GM23248 (cell line): ENCODE data around the gene LRMDA. TPM values are rescaled to one million over a fixed set of nuclear protein-coding genes. Genes with fewer than 3 reads are reported as not detected.

Experiments
- DNase-seq: peaks from one replicate; pipeline ENCODE4 v3.0.0-alpha.2; 2015
- H2AFZ ChIP-seq: fragments of 200-600 bp; sonication (generic); 2 replicates; pipeline ENCODE4 v1.6.1; 2016; ENCODE audit warnings: antibody characterized with exemption
- H3F3A ChIP-seq: fragments of 200-600 bp; sonication (generic); 2 replicates; pipeline ENCODE4 v1.6.1; 2016; ENCODE audit warnings: mild to moderate bottlenecking, antibody characterized with exemption, mixed run types; ENCODE audit not compliant: insufficient read depth
- H3K27ac ChIP-seq: fragments of 200-600 bp; sonication (generic); 2 replicates; pipeline ENCODE4 v1.5.1; 2016; ENCODE audit warnings: mild to moderate bottlenecking
- H3K27me3 ChIP-seq: fragments of 200-600 bp; sonication (generic); replicated peaks from 2 replicates; pipeline ENCODE4 v1.6.1; 2016; ENCODE audit warnings: mild to moderate bottlenecking; ENCODE audit not compliant: insufficient read depth
- H3K36me3 ChIP-seq: fragments of 200-600 bp; sonication (generic); 2 replicates; pipeline ENCODE4 v1.6.1; 2016; ENCODE audit warnings: low read depth, mild to moderate bottlenecking
- H3K4me1 ChIP-seq: fragments of 200-600 bp; sonication (generic); 2 replicates; pipeline ENCODE4 v1.6.1; 2016; ENCODE audit warnings: mild to moderate bottlenecking; ENCODE audit not compliant: insufficient read depth
- H3K4me2 ChIP-seq: fragments of 200-600 bp; sonication (generic); one replicate; pipeline ENCODE4 v1.6.1; 2016; ENCODE audit warnings: mild to moderate bottlenecking; ENCODE audit not compliant: unreplicated experiment
- H3K4me3 ChIP-seq: fragments of 200-600 bp; sonication (generic); 2 replicates; pipeline ENCODE4 v1.5.1; 2016; ENCODE audit warnings: mild to moderate bottlenecking
- H3K79me2 ChIP-seq: fragments of 200-600 bp; sonication (generic); 2 replicates; pipeline ENCODE4 v1.6.1; 2016; ENCODE audit warnings: mild to moderate bottlenecking; ENCODE audit not compliant: insufficient read depth
- H3K9ac ChIP-seq: fragments of 200-600 bp; sonication (generic); 2 replicates; pipeline ENCODE4 v1.6.1; 2016; ENCODE audit warnings: mild to moderate bottlenecking
- H3K9me2 ChIP-seq: fragments of 200-600 bp; sonication (generic); 2 replicates; pipeline ENCODE4 v1.6.1; 2016; ENCODE audit warnings: mixed run types, mild to moderate bottlenecking, moderate library complexity; ENCODE audit not compliant: insufficient read depth
- H3K9me3 ChIP-seq: fragments of 200-600 bp; sonication (generic); one replicate; pipeline ENCODE4 v1.6.1; 2017; ENCODE audit warnings: low read depth
- H4K20me1 ChIP-seq: fragments of 200-600 bp; sonication (generic); 2 replicates; pipeline ENCODE4 v1.6.0; 2016; ENCODE audit not compliant: insufficient read depth
- EZH2 ChIP-seq: fragments of 200-600 bp; sonication (generic); IDR thresholded peaks from 2 replicates; pipeline ENCODE4 v1.6.1; 2018; ENCODE audit warnings: antibody characterized with exemption, mild to moderate bottlenecking; ENCODE audit not compliant: insufficient read depth, poor library complexity, severe bottlenecking
- EZH2phosphoT487 ChIP-seq: fragments of 200-600 bp; sonication (generic); IDR thresholded peaks from 2 replicates; pipeline ENCODE4 v1.6.1; 2018; ENCODE audit warnings: antibody characterized with exemption, moderate library complexity, mild to moderate bottlenecking, low read depth; ENCODE audit not compliant: insufficient read depth
- WGBS, 2 experiments: methylation state at CpG; one replicate each; pipeline ENCODE4 v1.1.6; 2015 to 2017; ENCODE audit warnings: low lambda C conversion rate in 2 of 2, low coverage in 1 of 2; ENCODE audit errors: missing lambda C conversion rate in 2 of 2; 5-methylcytosine and 5-hydroxymethylcytosine counted together
- in situ Hi-C: fragments of 300-500 bp; cut with MboI; formaldehyde crosslinking; loops from 2 replicates; pipeline ENCODE4 v1.15.0; 2020
- polyA plus RNA-seq: library from polyadenylated mRNA; unstranded; fragments of >200 nt; fragmentation: Nextera tagmentation; extraction: Ambion mirVana; gene quantifications from 2 replicates; pipeline ENCODE4 v1.2.1, GENCODE V29; 2016
- total RNA-seq: library from RNA; depleted of rRNA; stranded (reverse); fragments of >200 nt; shearing (Covaris generic); gene quantifications from 2 replicates; pipeline ENCODE4 v1.2.3, GENCODE V29; 2014

The LRMDA gene
- total and polyA plus RNA-seq, 2 experiments from 2014 or later = 2.6 TPM; not detected in 1

DNA sequence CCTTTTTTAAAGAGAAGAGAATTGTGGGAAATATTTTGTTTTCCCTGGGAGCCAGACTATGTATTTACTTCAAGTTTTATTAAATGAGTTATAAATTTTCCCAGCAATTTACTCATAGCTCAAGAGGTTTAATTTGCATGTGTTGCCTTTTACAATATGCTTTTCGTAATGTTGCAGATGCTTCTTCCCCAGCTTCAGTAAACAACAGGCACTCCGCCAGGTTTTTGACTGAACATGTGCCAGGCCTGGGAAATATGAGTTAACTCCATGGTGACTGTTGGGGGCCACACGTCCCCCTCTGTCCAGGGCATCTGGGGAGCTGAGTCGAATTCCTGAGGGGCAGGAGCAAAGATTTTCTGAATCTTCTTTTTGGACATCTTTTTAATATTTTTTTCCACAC is 545.7 kb downstream of the LRMDA start:
- 0 out of 2 replicates have a peak, but pooled peaks cover 4% of the 10 kb centered on the region for H3F3A ChIP-seq
- peaks cover 5% of the 10 kb centered on the region; the same call in 1 of the 2 replicates for H3K4me1 ChIP-seq
- H3K9ac ChIP-seq = no peak overlapping the region
- no peaks in the 10 kb centered on the region for H4K20me1 ChIP-seq
- H2AFZ ChIP-seq = no peak overlapping the region
- no peak for TF ChIP-seq EZH2
- TF ChIP-seq EZH2phosphoT487 = no peak
- no peak overlapping the region for H3K4me2 ChIP-seq
- 50 to 58% methylated on average over 4 of the region's 4 CpGs for WGBS, 2 experiments
- H3K79me2 ChIP-seq = no peaks in the 10 kb centered on the region
- no peaks in the 10 kb centered on the region for H3K27me3 ChIP-seq
- no peaks in the 10 kb centered on the region for H3K36me3 ChIP-seq
- H3K9me2 ChIP-seq = no peaks in the 10 kb centered on the region; the same call in 1 of the 2 replicates
- in situ Hi-C loops = no loop called here
- no peak overlapping the region for H3K4me3 ChIP-seq
- no peak overlapping the region for H3K27ac ChIP-seq
- no peak for DNase-seq
- H3K9me3 ChIP-seq = no peaks in the 10 kb centered on the region

GRCh38 chr10:75978213-75978612 is 546.8 kb downstream of the LRMDA start:
- Histone ChIP-seq H3K9me2 (no peaks in the 10 kb centered on the region; the same call in 1 of the 2 replicates), H3K27me3 (no peaks in the 10 kb centered on the region), H3K4me1 (no peaks in the 10 kb centered on the region), H3K9ac (no peak overlapping the region), H3K36me3 (no peaks in the 10 kb centered on the region), H3K27ac (no peak overlapping the region), H3K79me2 (no peaks in the 10 kb centered on the region), H3K4me2 (no peak overlapping the region), H3K4me3 (no peak overlapping the region), H2AFZ (no peak overlapping the region), H3F3A (no peaks in the 10 kb centered on the region), H4K20me1 (no peaks in the 10 kb centered on the region), H3K9me3 (no peaks in the 10 kb centered on the region)
- in situ Hi-C loops = no loop called here
- DNase-seq = no peak
- 74 to 77% methylated on average over 4 of the region's 4 CpGs for WGBS, 2 experiments
- TF ChIP-seq EZH2phosphoT487 (no peak), EZH2 (no peak)

GRCh38 chr10:75980419-75981002 is 549.1 kb downstream of the LRMDA start:
- Histone ChIP-seq H3K9ac (no peak overlapping the region), H3K36me3 (no peaks in the 10 kb centered on the region), H3K27me3 (no peaks in the 10 kb centered on the region), H4K20me1 (no peaks in the 10 kb centered on the region), H2AFZ (no peak overlapping the region), H3K4me2 (no peak overlapping the region), H3K4me1 (no peaks in the 10 kb centered on the region), H3K79me2 (no peaks in the 10 kb centered on the region), H3K9me2 (no peaks in the 10 kb centered on the region), H3F3A (no peaks in the 10 kb centered on the region), H3K9me3 (no peaks in the 10 kb centered on the region), H3K27ac (no peak overlapping the region), H3K4me3 (no peak overlapping the region)
- DNase-seq = no peak
- TF ChIP-seq EZH2phosphoT487 (no peak), EZH2 (no peak)
- in situ Hi-C loops = no loop called here
- 66% methylated on average over 6 of the region's 6 CpGs for WGBS, 2 experiments

GRCh38 chr10:75982611-75983369 is 551.4 kb downstream of the LRMDA start:
- H3K27ac ChIP-seq = no peak overlapping the region
- H2AFZ ChIP-seq = no peak overlapping the region
- peak; percentile 79 for DNase-seq
- 42 to 49% methylated on average over 5 of the region's 5 CpGs for WGBS, 2 experiments
- no peak overlapping the region for H3K4me2 ChIP-seq
- no peak overlapping the region for H3K9ac ChIP-seq
- no peaks in the 10 kb centered on the region for H3K36me3 ChIP-seq
- no peaks in the 10 kb centered on the region for H3K27me3 ChIP-seq
- 0 out of 2 replicates have a peak, but pooled peaks cover under 1% of the 10 kb centered on the region for H3K4me1 ChIP-seq
- no peaks in the 10 kb centered on the region for H3K9me3 ChIP-seq
- no peak overlapping the region for H3K4me3 ChIP-seq
- no peaks in the 10 kb centered on the region for H3K79me2 ChIP-seq
- H4K20me1 ChIP-seq = no peaks in the 10 kb centered on the region
- TF ChIP-seq EZH2phosphoT487 (no peak), EZH2 (no peak)
- H3F3A ChIP-seq = no peaks in the 10 kb centered on the region
- H3K9me2 ChIP-seq = no peaks in the 10 kb centered on the region
- in situ Hi-C loops = no loop called here
